Liver (tissue), 9 donors: Measurements from ENCODE around the gene SCNN1B. TPM values are rescaled to one million over a fixed set of nuclear protein-coding genes. Genes with fewer than 3 reads are reported as not detected.

Experiments
- DNase-seq: peaks from one replicate; pipeline ENCODE4 v3.0.0-alpha.2; 2017; ENCODE audit warnings: low spot score
- H3K27ac ChIP-seq, 2 donors: one replicate each; pipeline ENCODE4 v1.7.0; 2013; ENCODE audit warnings: inconsistent platforms in 2 of 2, low read length in 2 of 2, control low read depth in 1 of 2, low read depth in 1 of 2, mild to moderate bottlenecking in 1 of 2
- H3K27me3 ChIP-seq, 4 donors: one replicate each; pipeline versions ENCODE4 v1.6.1 to v1.7.0; 2013; ENCODE audit warnings: low read length in 3 of 4, inconsistent platforms in 1 of 4, mild to moderate bottlenecking in 1 of 4, moderate library complexity in 1 of 4; ENCODE audit not compliant: control insufficient read depth in 4 of 4, insufficient read depth in 4 of 4
- H3K36me3 ChIP-seq, 4 donors: one replicate each; pipeline versions ENCODE4 v1.6.1 to v1.7.0; 2013; ENCODE audit warnings: low read length in 3 of 4, mild to moderate bottlenecking in 3 of 4, low read depth in 1 of 4, moderate library complexity in 1 of 4; ENCODE audit not compliant: control insufficient read depth in 4 of 4, insufficient read depth in 3 of 4
- H3K4me1 ChIP-seq, 4 donors: one replicate each; pipeline versions ENCODE4 v1.6.1 to v1.7.0; 2013; ENCODE audit warnings: low read length in 3 of 4, mild to moderate bottlenecking in 3 of 4, moderate library complexity in 1 of 4; ENCODE audit not compliant: control insufficient read depth in 4 of 4, insufficient read depth in 4 of 4
- H3K4me3 ChIP-seq, 3 donors: one replicate each; pipeline versions ENCODE4 v1.6.1 to v1.7.0; 2013; ENCODE audit warnings: low read length in 3 of 3, control low read depth in 1 of 3, low read depth in 1 of 3, mild to moderate bottlenecking in 1 of 3
- H3K9ac ChIP-seq, 2 donors: one replicate each; pipeline ENCODE4 v1.7.0; 2013; ENCODE audit warnings: low read length in 2 of 2, mild to moderate bottlenecking in 2 of 2, moderate library complexity in 2 of 2, control low read depth in 1 of 2, low read depth in 1 of 2
- H3K9me3 ChIP-seq, 4 donors: one replicate each; pipeline versions ENCODE4 v1.6.1 to v1.7.0; 2013; ENCODE audit warnings: low read length in 3 of 4; ENCODE audit not compliant: control insufficient read depth in 4 of 4
- ATF3 ChIP-seq: IDR thresholded peaks from 2 replicates; pipeline ENCODE4 v1.6.1; 2016; ENCODE audit warnings: antibody characterized with exemption
- CTCF ChIP-seq: fragments of 150-350 bp; IDR thresholded peaks from 2 replicates; pipeline ENCODE4 v1.5.1; 2017; ENCODE audit warnings: improper control_type of control experiment, low read depth, low read length; ENCODE audit not compliant: missing input control
- EGR1 ChIP-seq, 2 donors: IDR thresholded peaks; 2 replicates each; pipeline ENCODE4 v1.6.1; 2016 to 2018; ENCODE audit warnings: antibody characterized with exemption in 2 of 2, low read depth in 2 of 2
- FOXA1 ChIP-seq: IDR thresholded peaks from 2 replicates; pipeline ENCODE4 v1.6.1; 2016; ENCODE audit warnings: antibody characterized with exemption
- FOXA2 ChIP-seq: IDR thresholded peaks from 2 replicates; pipeline ENCODE4 v1.6.1; 2016; ENCODE audit warnings: antibody characterized with exemption
- GABPA ChIP-seq, 2 donors: IDR thresholded peaks in 1 of 2; conservative IDR thresholded peaks in 1 of 2; 2 replicates each; pipeline ENCODE4 v1.6.1; 2016; ENCODE audit warnings: antibody characterized with exemption in 2 of 2, mild to moderate bottlenecking in 1 of 2, moderate library complexity in 1 of 2
- HNF4A ChIP-seq, 2 donors: conservative IDR thresholded peaks; 2 replicates each; pipeline ENCODE4 v1.6.1; 2016; ENCODE audit warnings: antibody characterized with exemption in 2 of 2, mild to moderate bottlenecking in 2 of 2
- HNF4G ChIP-seq: IDR thresholded peaks from 2 replicates; pipeline ENCODE4 v1.6.1; 2016; ENCODE audit warnings: antibody characterized with exemption
- JUND ChIP-seq, 2 donors: IDR thresholded peaks; 2 replicates each; pipeline ENCODE4 v1.6.1; 2016; ENCODE audit warnings: antibody characterized with exemption in 2 of 2
- MAX ChIP-seq: IDR thresholded peaks from 2 replicates; pipeline ENCODE4 v1.6.1; 2016; ENCODE audit warnings: antibody characterized with exemption
- NR2F2 ChIP-seq: IDR thresholded peaks from 2 replicates; pipeline ENCODE4 v1.6.1; 2016; ENCODE audit warnings: antibody characterized with exemption
- RAD21 ChIP-seq, 2 donors: IDR thresholded peaks; 2 replicates each; pipeline ENCODE4 v1.6.1; 2016; ENCODE audit warnings: antibody characterized with exemption in 2 of 2, mild to moderate bottlenecking in 2 of 2
- REST ChIP-seq: IDR thresholded peaks from 2 replicates; pipeline ENCODE4 v1.6.1; 2016; ENCODE audit warnings: antibody characterized with exemption, mild to moderate bottlenecking
- RXRA ChIP-seq, 2 donors: IDR thresholded peaks; 2 replicates each; pipeline ENCODE4 v1.6.1; 2017 to 2018; ENCODE audit warnings: antibody characterized with exemption in 2 of 2, mild to moderate bottlenecking in 1 of 2
- SP1 ChIP-seq: IDR thresholded peaks from 2 replicates; pipeline ENCODE4 v1.6.1; 2018; ENCODE audit warnings: antibody characterized with exemption, mild to moderate bottlenecking
- TAF1 ChIP-seq: conservative IDR thresholded peaks from 2 replicates; pipeline ENCODE4 v1.6.1; 2016; ENCODE audit warnings: antibody characterized with exemption, mild to moderate bottlenecking
- YY1 ChIP-seq: IDR thresholded peaks from 2 replicates; pipeline ENCODE4 v1.6.1; 2016; ENCODE audit warnings: antibody characterized with exemption, mild to moderate bottlenecking
- WGBS: extraction: QIAGEN DNeasy Blood & Tissue Kit; methylation state at CpG from one replicate; pipeline ENCODE4 v1.1.7; 2013; 5-methylcytosine and 5-hydroxymethylcytosine counted together
- polyA plus RNA-seq, 2 donors: library from polyadenylated mRNA; stranded (reverse) in 1 of 2; unstranded in 1 of 2; fragments of 200-250 nt in 1 of 2; fragments of >200 nt in 1 of 2; fragmentation: Nextera tagmentation in 1 of 2; extraction: Ambion mirVana in 1 of 2; gene quantifications; one replicate each; pipeline versions ENCODE4 v1.2.1 to v1.2.3, GENCODE V29; 2013 to 2015
- total RNA-seq, 2 donors: library from RNA; depleted of rRNA; stranded (reverse); fragments of >200 nt; gene quantifications; one replicate each; pipeline ENCODE4 v1.2.3, GENCODE V29; 2014
- TF ChIP-seq, protein P1 (sequence below): IDR thresholded peaks from 2 replicates; pipeline ENCODE4 v1.6.1; 2016; ENCODE audit warnings: antibody characterized with exemption
- donor health status: healthy.
- donor health status: healthy.
- donor health status: healthy.
- donor health status: healthy.
- donor health status: healthy.

Gene SCNN1B
- total and polyA plus RNA-seq, 4 donors = 0.08 to 0.17 (median 0.14) TPM; not detected in 1

DNA sequence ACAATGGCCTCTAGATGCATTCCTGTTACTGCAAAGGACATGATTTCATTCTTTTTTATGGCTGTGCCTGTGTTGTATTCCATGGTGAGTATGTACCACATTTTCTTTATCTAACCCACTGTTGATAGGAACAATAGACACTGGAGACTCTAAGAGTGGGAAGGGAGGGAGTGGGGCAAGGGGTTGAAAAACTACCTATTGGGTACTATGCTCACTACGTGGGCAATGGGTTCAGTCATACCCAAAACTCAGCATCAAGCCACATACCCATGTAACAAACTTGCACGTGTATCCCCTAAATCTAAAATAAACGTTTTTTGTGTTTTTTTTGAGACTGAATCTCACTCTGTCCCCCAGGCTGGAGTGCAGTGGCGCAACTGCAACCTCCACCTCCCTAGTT is 47.1 kb upstream of the SCNN1B start:
- no peak overlapping the region for H3K4me3 ChIP-seq
- no peaks in the 10 kb centered on the region for H3K36me3 ChIP-seq
- no peaks in the 10 kb centered on the region for H3K27me3 ChIP-seq
- no peak overlapping the region for H3K9ac ChIP-seq
- no peaks in the 10 kb centered on the region for H3K4me1 ChIP-seq
- H3K9me3 ChIP-seq = no peaks in the 10 kb centered on the region
- no peak for TF ChIP-seq REST
- no peak for TF ChIP-seq EGR1 (IDR thresholded peaks at IDR 0.05; ENCODE audit: low read depth in 2 of 2)
- no peak for TF ChIP-seq MAX
- TF ChIP-seq, protein P1, sequence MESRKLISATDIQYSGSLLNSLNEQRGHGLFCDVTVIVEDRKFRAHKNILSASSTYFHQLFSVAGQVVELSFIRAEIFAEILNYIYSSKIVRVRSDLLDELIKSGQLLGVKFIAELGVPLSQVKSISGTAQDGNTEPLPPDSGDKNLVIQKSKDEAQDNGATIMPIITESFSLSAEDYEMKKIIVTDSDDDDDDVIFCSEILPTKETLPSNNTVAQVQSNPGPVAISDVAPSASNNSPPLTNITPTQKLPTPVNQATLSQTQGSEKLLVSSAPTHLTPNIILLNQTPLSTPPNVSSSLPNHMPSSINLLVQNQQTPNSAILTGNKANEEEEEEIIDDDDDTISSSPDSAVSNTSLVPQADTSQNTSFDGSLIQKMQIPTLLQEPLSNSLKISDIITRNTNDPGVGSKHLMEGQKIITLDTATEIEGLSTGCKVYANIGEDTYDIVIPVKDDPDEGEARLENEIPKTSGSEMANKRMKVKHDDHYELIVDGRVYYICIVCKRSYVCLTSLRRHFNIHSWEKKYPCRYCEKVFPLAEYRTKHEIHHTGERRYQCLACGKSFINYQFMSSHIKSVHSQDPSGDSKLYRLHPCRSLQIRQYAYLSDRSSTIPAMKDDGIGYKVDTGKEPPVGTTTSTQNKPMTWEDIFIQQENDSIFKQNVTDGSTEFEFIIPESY = no peak
- no peak for TF ChIP-seq FOXA1
- TF ChIP-seq RXRA (IDR thresholded peaks at IDR 0.05) = no peak
- no peak for TF ChIP-seq YY1
- TF ChIP-seq TAF1 = no peak
- no peak for TF ChIP-seq SP1
- no peak for TF ChIP-seq CTCF
- TF ChIP-seq GABPA (IDR thresholded peaks at IDR 0.05 in 1 of 2, conservative IDR thresholded peaks at IDR 0.05 in 1 of 2) = no peak
- TF ChIP-seq RAD21 (IDR thresholded peaks at IDR 0.05) = no peak
- no peak for TF ChIP-seq FOXA2
- no peak for TF ChIP-seq HNF4G
- no peak for TF ChIP-seq NR2F2
- TF ChIP-seq HNF4A (conservative IDR thresholded peaks at IDR 0.05) = no peak
- TF ChIP-seq ATF3 = no peak
- no peak for TF ChIP-seq JUND (IDR thresholded peaks at IDR 0.05)
- no peak overlapping the region for H3K27ac ChIP-seq
- no peak for DNase-seq
- 58% methylated on average over 4 of the region's 4 CpGs for WGBS

- Histone ChIP-seq H3K27ac (no peak overlapping the region), H3K9me3 (no peaks in the 10 kb centered on the region), H3K4me3 (no peak overlapping the region), H3K27me3 (no peaks in the 10 kb centered on the region), H3K9ac (no peak overlapping the region), H3K36me3 (no peaks in the 10 kb centered on the region), H3K4me1 (no peaks in the 10 kb centered on the region)
- WGBS = 56% methylated on average over 3 of the region's 3 CpGs
- no peak for DNase-seq
- no peak for TF ChIP-seq YY1
- no peak for TF ChIP-seq RXRA (IDR thresholded peaks at IDR 0.05)
- no peak for TF ChIP-seq TAF1
Observed at GRCh38 chr16:23256440-23256839, 45.7 kb upstream of the SCNN1B start.
